Neural cell (in vitro differentiated cells): ENCODE results near the gene ADGRL3. TPM values are rescaled to one million over a fixed set of nuclear protein-coding genes. Genes with fewer than 3 reads are reported as not detected.
A peak's percentile ranks its signal among the peaks of the same experiment; 100 is the strongest.

ENCODE experiments used
- H2AFZ ChIP-seq: fragments of 200-600, 300-800 bp; sonication (generic), shearing (Covaris generic); 2 replicates; pipeline ENCODE4 v1.6.0; 2014; ENCODE audit warnings: low read depth, mild to moderate bottlenecking, antibody characterized with exemption, low read length, moderate library complexity
- H3F3A ChIP-seq: fragments of 200-600 bp; shearing (Covaris generic); 2 replicates; pipeline ENCODE4 v1.6.1; 2016; ENCODE audit warnings: mild to moderate bottlenecking, moderate library complexity, mixed read lengths, antibody characterized with exemption, low read length; ENCODE audit not compliant: insufficient read depth, poor library complexity, severe bottlenecking
- H3K27ac ChIP-seq: fragments of 200-600, 300-800 bp; sonication (generic), shearing (Covaris generic); 2 replicates; pipeline ENCODE4 v1.5.1; 2014; ENCODE audit warnings: mild to moderate bottlenecking, low read length, moderate library complexity
- H3K27me3 ChIP-seq: fragments of 300-800, 200-600 bp; sonication (generic), shearing (Covaris generic); 2 replicates; pipeline ENCODE4 v1.6.0; 2014; ENCODE audit warnings: mild to moderate bottlenecking, low read depth, low read length, moderate library complexity; ENCODE audit not compliant: insufficient read depth
- H3K36me3 ChIP-seq: fragments of 300-800, 200-600 bp; sonication (generic), shearing (Covaris generic); 2 replicates; pipeline ENCODE4 v1.5.1; 2014; ENCODE audit warnings: mild to moderate bottlenecking, antibody characterized with exemption, low read length, moderate library complexity; ENCODE audit not compliant: insufficient read depth
- H3K4me2 ChIP-seq: fragments of 300-800, 200-600 bp; sonication (generic), shearing (Covaris generic); 2 replicates; pipeline ENCODE4 v1.6.0; 2014; ENCODE audit warnings: mild to moderate bottlenecking, low read length
- H3K4me3 ChIP-seq: fragments of 300-800, 200-600 bp; sonication (generic), shearing (Covaris generic); 2 replicates; pipeline ENCODE4 v1.5.1; 2014; ENCODE audit warnings: mild to moderate bottlenecking, low read length, moderate library complexity
- H3K79me2 ChIP-seq: fragments of 200-600 bp; shearing (Covaris generic); replicated peaks from 2 replicates; pipeline ENCODE4 v1.6.0; 2014; ENCODE audit warnings: mild to moderate bottlenecking, low read length, moderate library complexity; ENCODE audit not compliant: insufficient read depth
- H3K9ac ChIP-seq: fragments of 300-800, 200-600 bp; sonication (generic), shearing (Covaris generic); 2 replicates; pipeline ENCODE4 v1.6.1; 2016; ENCODE audit warnings: mild to moderate bottlenecking, low read length, mixed read lengths
- H3K9me2 ChIP-seq: fragments of 200-600 bp; shearing (Covaris generic); 2 replicates; pipeline ENCODE4 v1.6.1; 2016; ENCODE audit warnings: mild to moderate bottlenecking, low read length, mixed read lengths; ENCODE audit not compliant: insufficient read depth
- H3K9me3 ChIP-seq: fragments of 200-600, 300-800 bp; sonication (generic), shearing (Covaris generic); 2 replicates; pipeline ENCODE4 v1.6.1; 2016; ENCODE audit warnings: mild to moderate bottlenecking, mixed run types, low read length, moderate library complexity, mixed read lengths
- H4K20me1 ChIP-seq: fragments of 200-600 bp; shearing (Covaris generic); 2 replicates; pipeline ENCODE4 v1.6.1; 2016; ENCODE audit warnings: mild to moderate bottlenecking, mixed run types; ENCODE audit not compliant: insufficient read depth
- CTCF ChIP-seq: fragments of 450-650 bp; IDR thresholded peaks from 2 replicates; pipeline ENCODE4 v1.5.1; 2014; ENCODE audit warnings: antibody characterized with exemption, mild to moderate bottlenecking, moderate library complexity; ENCODE audit not compliant: poor library complexity, severe bottlenecking
- EP300 ChIP-seq: fragments of 450-650 bp; conservative IDR thresholded peaks from 2 replicates; pipeline ENCODE4 v1.6.1; 2014; ENCODE audit warnings: antibody characterized with exemption, mild to moderate bottlenecking, moderate library complexity; ENCODE audit not compliant: poor library complexity, severe bottlenecking
- EZH2 ChIP-seq: fragments of 200-600, 300-800 bp; shearing (Covaris generic), sonication (generic); IDR thresholded peaks from 2 replicates; pipeline ENCODE4 v1.6.1; 2014; ENCODE audit warnings: antibody characterized with exemption, low read length, borderline replicate concordance, mild to moderate bottlenecking; ENCODE audit not compliant: insufficient read depth, poor library complexity, severe bottlenecking
- MXI1 ChIP-seq: fragments of 450-650 bp; conservative IDR thresholded peaks from 2 replicates; pipeline ENCODE4 v1.6.1; 2014; ENCODE audit warnings: antibody characterized with exemption, mild to moderate bottlenecking; ENCODE audit not compliant: poor library complexity, severe bottlenecking
- POLR2AphosphoS5 ChIP-seq: IDR thresholded peaks from 2 replicates; pipeline ENCODE4 v1.6.1; 2012
- RAD21 ChIP-seq: fragments of 450-650 bp; conservative IDR thresholded peaks from 2 replicates; pipeline ENCODE4 v1.6.1; 2014; ENCODE audit warnings: antibody characterized with exemption, mild to moderate bottlenecking, moderate library complexity
- SMC3 ChIP-seq: fragments of 450-650 bp; conservative IDR thresholded peaks from 2 replicates; pipeline ENCODE4 v1.6.1; 2014; ENCODE audit warnings: antibody characterized with exemption, mild to moderate bottlenecking, moderate library complexity; ENCODE audit not compliant: poor library complexity
- polyA plus RNA-seq: library from polyadenylated mRNA; depleted of rRNA; stranded (reverse); fragments of >200 nt; gene quantifications from 2 replicates; pipeline ENCODE4 v1.2.3, GENCODE V29; 2014
- TF ChIP-seq, protein P1 (sequence below): IDR thresholded peaks from 2 replicates; pipeline ENCODE4 v1.6.1; 2012; ENCODE audit warnings: borderline replicate concordance

The ADGRL3 gene
- polyA plus RNA-seq, 1 donor from 2014 or later = 99.4 TPM

GRCh38 chr4:61665649-61666048 is 465.5 kb downstream of the ADGRL3 start:
- Histone ChIP-seq H3F3A (no peaks in the 10 kb centered on the region), H3K9me3 (no peaks in the 10 kb centered on the region), H3K4me2 (peak overlapping the region; percentile 13), H3K9me2 (no peaks in the 10 kb centered on the region), H3K36me3 (no peaks in the 10 kb centered on the region), H4K20me1 (no peaks in the 10 kb centered on the region), H3K27ac (peak overlapping the region; percentile 56), H3K9ac (no peak overlapping the region), H3K4me3 (peak overlapping the region; percentile 16), H3K27me3 (no peaks in the 10 kb centered on the region), H3K79me2 (no peaks in the 10 kb centered on the region), H2AFZ (no peak overlapping the region)
- TF ChIP-seq MXI1 (no peak), POLR2AphosphoS5 (no peak), EP300 (no peak)
- TF ChIP-seq, protein P1, sequence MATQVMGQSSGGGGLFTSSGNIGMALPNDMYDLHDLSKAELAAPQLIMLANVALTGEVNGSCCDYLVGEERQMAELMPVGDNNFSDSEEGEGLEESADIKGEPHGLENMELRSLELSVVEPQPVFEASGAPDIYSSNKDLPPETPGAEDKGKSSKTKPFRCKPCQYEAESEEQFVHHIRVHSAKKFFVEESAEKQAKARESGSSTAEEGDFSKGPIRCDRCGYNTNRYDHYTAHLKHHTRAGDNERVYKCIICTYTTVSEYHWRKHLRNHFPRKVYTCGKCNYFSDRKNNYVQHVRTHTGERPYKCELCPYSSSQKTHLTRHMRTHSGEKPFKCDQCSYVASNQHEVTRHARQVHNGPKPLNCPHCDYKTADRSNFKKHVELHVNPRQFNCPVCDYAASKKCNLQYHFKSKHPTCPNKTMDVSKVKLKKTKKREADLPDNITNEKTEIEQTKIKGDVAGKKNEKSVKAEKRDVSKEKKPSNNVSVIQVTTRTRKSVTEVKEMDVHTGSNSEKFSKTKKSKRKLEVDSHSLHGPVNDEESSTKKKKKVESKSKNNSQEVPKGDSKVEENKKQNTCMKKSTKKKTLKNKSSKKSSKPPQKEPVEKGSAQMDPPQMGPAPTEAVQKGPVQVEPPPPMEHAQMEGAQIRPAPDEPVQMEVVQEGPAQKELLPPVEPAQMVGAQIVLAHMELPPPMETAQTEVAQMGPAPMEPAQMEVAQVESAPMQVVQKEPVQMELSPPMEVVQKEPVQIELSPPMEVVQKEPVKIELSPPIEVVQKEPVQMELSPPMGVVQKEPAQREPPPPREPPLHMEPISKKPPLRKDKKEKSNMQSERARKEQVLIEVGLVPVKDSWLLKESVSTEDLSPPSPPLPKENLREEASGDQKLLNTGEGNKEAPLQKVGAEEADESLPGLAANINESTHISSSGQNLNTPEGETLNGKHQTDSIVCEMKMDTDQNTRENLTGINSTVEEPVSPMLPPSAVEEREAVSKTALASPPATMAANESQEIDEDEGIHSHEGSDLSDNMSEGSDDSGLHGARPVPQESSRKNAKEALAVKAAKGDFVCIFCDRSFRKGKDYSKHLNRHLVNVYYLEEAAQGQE = no peak

- TF ChIP-seq EP300 (peak; percentile 52), POLR2AphosphoS5 (peak; percentile 15), EZH2 (no peak)
- Histone ChIP-seq H3K9me2 (no peaks in the 10 kb centered on the region), H3K9ac (no peak overlapping the region), H3F3A (no peaks in the 10 kb centered on the region), H3K4me2 (peak overlapping the region; percentile 13), H2AFZ (no peak overlapping the region), H3K79me2 (no peaks in the 10 kb centered on the region), H3K27me3 (no peaks in the 10 kb centered on the region), H3K27ac (peak overlapping the region; percentile 56), H3K36me3 (no peaks in the 10 kb centered on the region), H3K9me3 (no peaks in the 10 kb centered on the region), H4K20me1 (no peaks in the 10 kb centered on the region), H3K4me3 (peak overlapping the region; percentile 16)
Observed at GRCh38 chr4:61666244-61666643, 466.1 kb downstream of the ADGRL3 start.

DNA sequence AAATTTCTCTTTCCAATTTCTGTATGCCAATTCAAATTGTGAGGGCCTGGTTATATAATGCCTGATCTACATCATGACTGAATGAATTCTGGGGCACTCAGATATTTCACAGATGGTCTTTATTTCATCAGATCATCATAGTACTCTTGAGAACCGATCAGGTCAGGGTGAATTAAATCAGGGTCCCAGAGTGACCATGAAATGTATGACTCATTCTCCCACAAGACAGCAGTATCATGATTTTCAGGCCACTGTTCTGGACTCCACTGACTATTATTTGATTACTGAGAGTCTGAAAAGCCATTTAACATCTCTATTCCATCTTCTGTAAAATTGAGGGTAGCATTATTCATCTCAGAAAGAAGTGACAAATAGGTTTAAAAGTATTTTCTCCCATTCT is 471.5 kb downstream of the ADGRL3 start:
- Histone ChIP-seq H2AFZ (no peak overlapping the region), H3K4me2 (no peak overlapping the region), H3K9me3 (no peaks in the 10 kb centered on the region), H3F3A (no peaks in the 10 kb centered on the region), H3K27ac (no peak overlapping the region), H4K20me1 (no peaks in the 10 kb centered on the region), H3K79me2 (no peaks in the 10 kb centered on the region), H3K9me2 (no peaks in the 10 kb centered on the region), H3K36me3 (no peaks in the 10 kb centered on the region), H3K4me3 (no peak overlapping the region), H3K9ac (no peak overlapping the region), H3K27me3 (no peaks in the 10 kb centered on the region)
- no peak for TF ChIP-seq POLR2AphosphoS5
- TF ChIP-seq CTCF = no peak
- no peak for TF ChIP-seq EZH2
- no peak for TF ChIP-seq EP300
- no peak for TF ChIP-seq RAD21
- TF ChIP-seq SMC3 = no peak
